Measurements from ENCODE around the gene LMTK2.

The LMTK2 gene

GRCh38 chr7:98079891-98080648, 26.6 kb upstream of the LMTK2 start:
- no peak for TF ChIP-seq POLR2AphosphoS5 (IDR thresholded peaks at IDR 0.05; ENCODE audit: low read depth, low read length)
- TF ChIP-seq SIN3A (IDR thresholded peaks at IDR 0.05; ENCODE audit: borderline replicate concordance, insufficient read depth, low read length) = no peak
- TF ChIP-seq FOXP2 (optimal IDR thresholded peaks at IDR 0.05; ENCODE audit: borderline replicate concordance, extremely low read depth, extremely low read length, insufficient read depth) = no peak
- TF ChIP-seq REST (IDR thresholded peaks at IDR 0.05; ENCODE audit: insufficient read depth in 1 of 2, low read depth in 2 of 2, low read length in 2 of 2) = no peak
- no peak for TF ChIP-seq TAF1 (IDR thresholded peaks at IDR 0.05; ENCODE audit: borderline replicate concordance, insufficient read depth, low read length)

GRCh38 chr7:98081319-98081718, 25.3 kb upstream of the LMTK2 start:
- no peak for TF ChIP-seq REST (IDR thresholded peaks at IDR 0.05; ENCODE audit: insufficient read depth in 1 of 2, low read depth in 2 of 2, low read length in 2 of 2)
- no peak for TF ChIP-seq POLR2AphosphoS5 (IDR thresholded peaks at IDR 0.05; ENCODE audit: low read depth, low read length)

GRCh38 chr7:98084631-98085030, 22.0 kb upstream of the LMTK2 start:
- no peak for TF ChIP-seq FOXP2 (optimal IDR thresholded peaks at IDR 0.05; ENCODE audit: borderline replicate concordance, extremely low read depth, extremely low read length, insufficient read depth)
- no peak for TF ChIP-seq SIN3A (IDR thresholded peaks at IDR 0.05; ENCODE audit: borderline replicate concordance, insufficient read depth, low read length)
- TF ChIP-seq POLR2AphosphoS5 (IDR thresholded peaks at IDR 0.05; ENCODE audit: low read depth, low read length) = no peak
- no peak for TF ChIP-seq REST (IDR thresholded peaks at IDR 0.05; ENCODE audit: insufficient read depth in 1 of 2, low read depth in 2 of 2, low read length in 2 of 2)
- TF ChIP-seq TAF1 (IDR thresholded peaks at IDR 0.05; ENCODE audit: borderline replicate concordance, insufficient read depth, low read length) = no peak

- no peak for TF ChIP-seq SIN3A (IDR thresholded peaks at IDR 0.05; ENCODE audit: borderline replicate concordance, insufficient read depth, low read length)
- TF ChIP-seq REST (IDR thresholded peaks at IDR 0.05; ENCODE audit: insufficient read depth in 1 of 2, low read depth in 2 of 2, low read length in 2 of 2) = no peak
- no peak for TF ChIP-seq FOXP2 (optimal IDR thresholded peaks at IDR 0.05; ENCODE audit: borderline replicate concordance, extremely low read depth, extremely low read length, insufficient read depth)
- TF ChIP-seq TAF1 (IDR thresholded peaks at IDR 0.05; ENCODE audit: borderline replicate concordance, insufficient read depth, low read length) = no peak
- TF ChIP-seq POLR2AphosphoS5 (IDR thresholded peaks at IDR 0.05; ENCODE audit: low read depth, low read length) = no peak
These were observed 21.0 kb upstream of the LMTK2 start for GRCh38 chr7:98085674-98086073.

- TF ChIP-seq TAF1 (IDR thresholded peaks at IDR 0.05; ENCODE audit: borderline replicate concordance, insufficient read depth, low read length) (no peak), REST (IDR thresholded peaks at IDR 0.05; ENCODE audit: insufficient read depth in 1 of 2, low read depth in 2 of 2, low read length in 2 of 2) (no peak), FOXP2 (optimal IDR thresholded peaks at IDR 0.05; ENCODE audit: borderline replicate concordance, extremely low read depth, extremely low read length, insufficient read depth) (no peak), SIN3A (IDR thresholded peaks at IDR 0.05; ENCODE audit: borderline replicate concordance, insufficient read depth, low read length) (no peak)
These were observed 20.4 kb upstream of the LMTK2 start for GRCh38 chr7:98086281-98086718.
